Measurements from ENCODE around the gene HTATSF1. TPM values are rescaled to one million over a fixed set of nuclear protein-coding genes. Genes with fewer than 3 reads are reported as not detected.

The HTATSF1 gene
- total and polyA plus RNA-seq, 4 experiments from 2014 or later, result 31.6 to 82.1 (median 52.6) TPM

DNA sequence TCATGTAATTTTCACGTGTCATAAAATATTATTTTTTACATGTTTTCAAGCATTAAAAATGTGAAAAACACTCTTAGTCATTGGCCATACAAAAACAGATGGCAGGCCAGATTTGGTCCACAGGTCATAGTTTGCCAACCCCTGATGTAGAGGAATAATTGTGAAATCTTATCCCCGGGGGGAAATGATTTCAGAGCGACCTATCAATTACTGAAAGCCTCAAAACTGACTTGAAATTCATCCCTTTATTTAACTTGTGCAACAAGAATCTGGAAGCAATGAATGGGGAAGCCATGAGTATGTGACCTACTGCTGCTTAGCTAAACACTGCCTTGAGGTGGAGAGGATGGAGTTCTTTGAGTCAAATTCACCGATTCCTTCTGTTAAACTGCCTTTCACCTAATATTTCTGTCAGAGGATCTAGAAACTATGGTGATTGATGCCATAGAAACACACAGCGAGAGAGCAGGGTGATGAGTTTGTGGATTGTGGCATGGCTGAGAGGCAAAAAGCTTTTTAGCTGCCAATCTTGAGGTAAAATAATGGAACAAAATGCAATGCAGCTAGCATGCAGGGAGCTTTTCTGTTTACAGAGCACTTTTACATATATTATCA lies 40.0 kb upstream of the HTATSF1 start:
- Histone ChIP-seq H3K4me3 (ENCODE audit: low read length in 2 of 2) (no peak overlapping the region), H3K36me3 (ENCODE audit: insufficient read depth, low read length) (no peaks in the 10 kb centered on the region), H3K9me3 (ENCODE audit: control insufficient read depth in 1 of 2, low read length in 2 of 2) (no peaks in the 10 kb centered on the region), H3K27ac (ENCODE audit: low read depth, low read length) (no peak overlapping the region), H3K27me3 (ENCODE audit: insufficient read depth, low read length) (no peaks in the 10 kb centered on the region), H3K4me1 (ENCODE audit: insufficient read depth, low read length) (no peaks in the 10 kb centered on the region)
- ChIA-PET POLR2A (ENCODE audit: partially characterized antibody) (no interaction called here), CTCF (ENCODE audit: partially characterized antibody) (no interaction called here)
- no peaks in the 10 kb centered on the region for H3K4me1 Mint-ChIP-seq
- no peak overlapping the region for H3K4me3 Mint-ChIP-seq
- H3K27me3 Mint-ChIP-seq, result no peaks in the 10 kb centered on the region
- H3K36me3 Mint-ChIP-seq, result no peaks in the 10 kb centered on the region
- intact Hi-C loops (cut with micrococcal nuclease), result no loop called here
- H3K9me3 Mint-ChIP-seq, result peaks cover 0 to 2% (median 0%) of the 10 kb centered on the region in 8 donors
- DNase-seq, result no peak
- H3K27ac Mint-ChIP-seq, result no peak overlapping the region

DNA sequence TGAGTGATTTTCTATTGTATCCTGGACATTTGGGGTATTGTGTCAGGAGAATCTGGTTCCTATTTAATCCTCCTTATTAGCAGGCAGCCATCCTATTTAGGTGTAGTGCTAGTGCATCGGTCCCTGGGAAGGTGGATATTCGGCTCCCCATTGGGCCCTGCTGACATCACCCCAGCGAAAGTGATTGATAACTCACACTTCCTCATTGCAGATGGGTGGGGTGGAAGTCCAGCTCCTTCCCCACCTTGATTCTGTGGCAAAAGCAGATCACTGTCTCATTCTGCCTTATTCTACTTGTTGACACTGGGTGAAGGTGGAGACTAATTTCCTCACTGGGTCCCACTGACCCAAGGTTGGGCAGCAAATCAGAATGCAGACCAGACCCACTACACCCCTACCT lies 32.8 kb upstream of the HTATSF1 start:
- H3K9me3 Mint-ChIP-seq, result peaks cover 0 to under 1% (median 0%) of the 10 kb centered on the region in 8 donors
- DNase-seq, result no peak
- H3K4me1 Mint-ChIP-seq, result no peaks in the 10 kb centered on the region
- no peaks in the 10 kb centered on the region for H3K27me3 Mint-ChIP-seq
- ChIA-PET CTCF (ENCODE audit: partially characterized antibody) (no interaction called here), POLR2A (ENCODE audit: partially characterized antibody) (no interaction called here)
- Histone ChIP-seq H3K4me1 (ENCODE audit: insufficient read depth, low read length) (no peaks in the 10 kb centered on the region), H3K9me3 (ENCODE audit: control insufficient read depth in 1 of 2, low read length in 2 of 2) (no peaks in the 10 kb centered on the region), H3K27ac (ENCODE audit: low read depth, low read length) (no peak overlapping the region), H3K4me3 (ENCODE audit: low read length in 2 of 2) (no peak overlapping the region), H3K27me3 (ENCODE audit: insufficient read depth, low read length) (no peaks in the 10 kb centered on the region), H3K36me3 (ENCODE audit: insufficient read depth, low read length) (no peaks in the 10 kb centered on the region)
- intact Hi-C loops (cut with micrococcal nuclease), result no loop called here
- H3K4me3 Mint-ChIP-seq, result no peak overlapping the region
- H3K27ac Mint-ChIP-seq, result no peak overlapping the region
- H3K36me3 Mint-ChIP-seq, result no peaks in the 10 kb centered on the region

DNA sequence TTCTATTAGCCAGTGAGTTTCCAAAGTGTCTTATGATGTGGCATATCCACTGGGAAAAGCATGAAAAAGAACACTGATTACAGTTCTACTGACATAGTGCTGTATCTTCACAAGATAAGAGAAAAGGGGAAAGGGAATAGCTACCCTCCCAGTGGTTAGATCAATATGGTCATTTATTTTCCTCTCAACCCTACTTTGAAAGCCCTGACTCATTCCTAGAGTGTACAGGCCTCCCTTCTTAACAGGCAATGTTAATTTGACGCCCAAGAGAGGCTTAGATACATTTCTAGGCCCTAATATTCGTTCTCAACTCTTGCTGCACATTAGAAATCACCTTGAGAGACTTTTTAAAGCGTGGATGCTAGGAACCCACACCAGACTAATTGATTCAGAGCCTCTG lies 30.1 kb upstream of the HTATSF1 start:
- Mint-ChIP-seq H3K4me3 (no peak overlapping the region), H3K27ac (no peak overlapping the region), H3K4me1 (no peaks in the 10 kb centered on the region), H3K9me3 (no peaks in the 10 kb centered on the region), H3K36me3 (no peaks in the 10 kb centered on the region), H3K27me3 (peaks cover 0 to 1% of the 10 kb centered on the region in 2 donors)
- ChIA-PET CTCF (ENCODE audit: partially characterized antibody) (no interaction called here), POLR2A (ENCODE audit: partially characterized antibody) (no interaction called here)
- Histone ChIP-seq H3K4me1 (ENCODE audit: insufficient read depth, low read length) (no peaks in the 10 kb centered on the region), H3K27me3 (ENCODE audit: insufficient read depth, low read length) (no peaks in the 10 kb centered on the region), H3K9me3 (ENCODE audit: control insufficient read depth in 1 of 2, low read length in 2 of 2) (no peaks in the 10 kb centered on the region), H3K36me3 (ENCODE audit: insufficient read depth, low read length) (no peaks in the 10 kb centered on the region), H3K4me3 (ENCODE audit: low read length in 2 of 2) (no peak overlapping the region), H3K27ac (ENCODE audit: low read depth, low read length) (no peak overlapping the region)
- intact Hi-C loops (cut with micrococcal nuclease), result no loop called here
- no peak for DNase-seq

DNA sequence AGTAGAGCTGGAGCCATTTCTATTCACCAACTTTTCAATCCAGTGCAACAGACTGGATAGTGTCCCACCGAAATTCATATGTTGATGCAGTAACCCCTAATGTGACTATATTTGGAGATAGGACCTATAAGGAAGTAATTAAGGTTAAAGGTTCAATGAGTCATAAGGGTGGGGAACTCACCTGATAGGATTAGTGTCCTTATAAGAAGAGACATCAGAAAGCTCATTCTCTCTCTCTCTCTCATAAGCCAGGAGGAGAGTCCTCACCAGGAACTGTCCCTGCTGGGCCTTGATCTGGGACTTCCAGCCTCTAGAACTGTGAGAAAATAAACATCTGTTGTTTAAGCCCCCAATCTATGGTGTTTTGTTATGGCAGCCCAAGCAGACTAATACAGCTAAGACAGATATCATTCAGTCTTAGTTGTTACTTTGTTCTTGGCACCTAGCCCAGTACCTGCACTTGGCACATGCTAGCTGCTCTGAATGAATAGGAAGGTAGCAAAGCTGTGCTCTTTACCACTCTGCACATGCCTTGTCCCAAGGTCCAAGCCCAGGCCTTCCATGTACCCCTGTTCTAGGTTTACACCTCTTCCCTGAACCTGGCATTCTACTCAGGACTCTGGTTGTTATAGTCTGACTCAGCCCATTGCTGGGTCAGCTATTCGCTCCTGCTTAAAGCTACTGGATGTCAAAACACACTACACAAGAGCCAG lies 28.8 kb upstream of the HTATSF1 start:
- H3K4me1 Mint-ChIP-seq, result no peaks in the 10 kb centered on the region
- Histone ChIP-seq H3K36me3 (ENCODE audit: insufficient read depth, low read length) (no peaks in the 10 kb centered on the region), H3K4me1 (ENCODE audit: insufficient read depth, low read length) (no peaks in the 10 kb centered on the region), H3K27ac (ENCODE audit: low read depth, low read length) (no peak overlapping the region), H3K9me3 (ENCODE audit: control insufficient read depth in 1 of 2, low read length in 2 of 2) (no peaks in the 10 kb centered on the region), H3K27me3 (ENCODE audit: insufficient read depth, low read length) (no peaks in the 10 kb centered on the region), H3K4me3 (ENCODE audit: low read length in 2 of 2) (no peak overlapping the region)
- H3K4me3 Mint-ChIP-seq, result no peak overlapping the region
- ChIA-PET POLR2A (ENCODE audit: partially characterized antibody) (no interaction called here), CTCF (ENCODE audit: partially characterized antibody) (no interaction called here)
- no peaks in the 10 kb centered on the region for H3K9me3 Mint-ChIP-seq
- H3K27ac Mint-ChIP-seq, result no peak overlapping the region
- intact Hi-C loops (cut with micrococcal nuclease), result no loop called here
- H3K27me3 Mint-ChIP-seq, result peaks cover 0 to 1% of the 10 kb centered on the region in 2 donors
- H3K36me3 Mint-ChIP-seq, result no peaks in the 10 kb centered on the region
- no peak for DNase-seq

DNA sequence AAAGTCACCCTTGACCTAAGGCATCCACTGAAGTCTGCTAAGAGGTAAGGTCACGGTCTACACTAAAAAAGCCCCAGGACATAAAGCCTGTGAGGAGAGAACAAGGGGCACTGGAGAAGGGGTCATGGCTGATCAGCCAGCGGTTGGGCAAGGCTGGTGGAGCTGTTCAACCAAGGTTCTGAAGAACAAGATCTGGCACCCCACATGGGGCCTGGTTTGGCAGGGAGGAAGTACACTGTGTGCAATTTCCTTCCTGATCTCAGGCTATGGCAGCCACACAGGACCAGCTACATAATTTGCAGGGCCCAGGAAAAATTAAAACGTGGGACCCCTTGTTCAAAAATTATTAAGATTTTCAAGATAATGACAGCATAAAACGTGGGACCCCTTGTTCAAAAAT lies 23.7 kb upstream of the HTATSF1 start:
- no peak overlapping the region for H3K4me3 ChIP-seq (ENCODE audit: low read length in 2 of 2)
- POLR2A ChIA-PET (ENCODE audit: partially characterized antibody), result no interaction called here
- H3K4me1 Mint-ChIP-seq, result no peaks in the 10 kb centered on the region
- CTCF ChIA-PET (ENCODE audit: partially characterized antibody), result no interaction called here
- intact Hi-C loops (cut with micrococcal nuclease), result no loop called here
- H3K36me3 ChIP-seq (ENCODE audit: insufficient read depth, low read length), result no peaks in the 10 kb centered on the region
- H3K36me3 Mint-ChIP-seq, result no peaks in the 10 kb centered on the region
- H3K27ac Mint-ChIP-seq, result peak overlapping the region in 1 of 7 donors; percentile 41
- no peaks in the 10 kb centered on the region for H3K9me3 ChIP-seq (ENCODE audit: control insufficient read depth in 1 of 2, low read length in 2 of 2)
- no peak overlapping the region for H3K27ac ChIP-seq (ENCODE audit: low read depth, low read length)
- H3K4me1 ChIP-seq (ENCODE audit: insufficient read depth, low read length), result no peaks in the 10 kb centered on the region
- no peaks in the 10 kb centered on the region for H3K9me3 Mint-ChIP-seq
- H3K27me3 Mint-ChIP-seq, result peaks cover 0 to 1% of the 10 kb centered on the region in 2 donors
- H3K27me3 ChIP-seq (ENCODE audit: insufficient read depth, low read length), result no peaks in the 10 kb centered on the region
- no peak for DNase-seq
- no peak overlapping the region for H3K4me3 Mint-ChIP-seq

DNA sequence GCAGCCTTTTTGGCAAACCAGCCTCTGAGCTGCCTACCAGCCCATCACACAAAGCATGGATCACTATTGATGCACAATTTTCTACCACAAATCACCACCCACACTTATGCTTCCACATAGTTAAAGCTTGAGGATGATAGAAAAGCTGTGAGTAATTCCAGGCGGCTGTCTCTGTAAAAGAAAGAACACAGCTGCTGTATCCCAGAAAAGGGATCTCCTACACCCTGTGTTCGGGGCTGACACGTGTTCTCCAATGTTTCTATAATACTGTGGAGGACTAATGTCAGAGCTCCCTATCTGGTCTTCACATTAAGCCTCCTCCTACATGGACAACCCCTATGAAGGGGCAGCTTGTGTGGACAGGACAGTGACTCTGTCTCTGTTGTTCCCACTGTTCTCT lies 22.2 kb upstream of the HTATSF1 start:
- DNase-seq, result no peak
- H3K36me3 Mint-ChIP-seq, result no peaks in the 10 kb centered on the region
- Histone ChIP-seq H3K27ac (ENCODE audit: low read depth, low read length) (no peak overlapping the region), H3K36me3 (ENCODE audit: insufficient read depth, low read length) (no peaks in the 10 kb centered on the region), H3K27me3 (ENCODE audit: insufficient read depth, low read length) (no peaks in the 10 kb centered on the region), H3K9me3 (ENCODE audit: control insufficient read depth in 1 of 2, low read length in 2 of 2) (no peaks in the 10 kb centered on the region), H3K4me1 (ENCODE audit: insufficient read depth, low read length) (no peaks in the 10 kb centered on the region), H3K4me3 (ENCODE audit: low read length in 2 of 2) (no peak overlapping the region)
- H3K9me3 Mint-ChIP-seq, result no peaks in the 10 kb centered on the region
- no peak overlapping the region for H3K4me3 Mint-ChIP-seq
- ChIA-PET CTCF (ENCODE audit: partially characterized antibody) (no interaction called here), POLR2A (ENCODE audit: partially characterized antibody) (no interaction called here)
- H3K27ac Mint-ChIP-seq, result no peak overlapping the region
- peaks cover 0 to 1% of the 10 kb centered on the region in 2 donors for H3K27me3 Mint-ChIP-seq
- intact Hi-C loops (cut with micrococcal nuclease), result no loop called here
- no peaks in the 10 kb centered on the region for H3K4me1 Mint-ChIP-seq

DNA sequence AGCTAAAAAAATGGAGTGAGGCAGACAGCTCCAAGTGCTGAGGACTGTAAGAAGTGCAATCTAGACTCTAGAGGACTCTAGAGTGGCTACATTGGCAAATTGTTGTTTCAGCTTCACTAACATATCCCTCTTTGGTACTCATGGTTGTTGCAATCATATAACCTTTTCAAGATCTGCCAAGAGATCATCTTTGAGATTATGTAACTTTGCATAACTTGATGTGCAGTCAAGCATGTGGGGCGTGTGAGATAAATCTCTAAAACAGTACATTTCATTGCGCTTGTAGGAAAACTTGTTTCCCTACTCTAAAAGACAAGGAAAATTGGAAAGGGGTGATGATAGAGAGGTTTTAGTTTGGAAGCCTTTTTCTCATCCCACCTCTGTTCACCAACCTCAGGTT lies 20.9 kb upstream of the HTATSF1 start:
- H3K27me3 ChIP-seq (ENCODE audit: insufficient read depth, low read length), result no peaks in the 10 kb centered on the region
- H3K9me3 ChIP-seq (ENCODE audit: control insufficient read depth in 1 of 2, low read length in 2 of 2), result no peaks in the 10 kb centered on the region
- Mint-ChIP-seq H3K9me3 (no peaks in the 10 kb centered on the region), H3K4me3 (no peak overlapping the region), H3K27me3 (peaks cover 0 to 3% of the 10 kb centered on the region in 2 donors), H3K36me3 (no peaks in the 10 kb centered on the region), H3K27ac (no peak overlapping the region), H3K4me1 (no peaks in the 10 kb centered on the region)
- no peaks in the 10 kb centered on the region for H3K36me3 ChIP-seq (ENCODE audit: insufficient read depth, low read length)
- no peak for DNase-seq
- H3K4me1 ChIP-seq (ENCODE audit: insufficient read depth, low read length), result no peaks in the 10 kb centered on the region
- intact Hi-C loops (cut with micrococcal nuclease), result no loop called here
- CTCF ChIA-PET (ENCODE audit: partially characterized antibody), result no interaction called here
- POLR2A ChIA-PET (ENCODE audit: partially characterized antibody), result no interaction called here
- no peak overlapping the region for H3K27ac ChIP-seq (ENCODE audit: low read depth, low read length)
- H3K4me3 ChIP-seq (ENCODE audit: low read length in 2 of 2), result no peak overlapping the region

All from CD4-positive, alpha-beta memory T cell (primary cell).